Esophagus squamous epithelium (tissue), 5 donors: ENCODE measurements around the gene PON2. TPM values are rescaled to one million over a fixed set of nuclear protein-coding genes. Genes with fewer than 3 reads are reported as not detected.
A peak's percentile ranks its signal among the peaks of the same experiment; 100 is the strongest.

Experiments used
- DNase-seq: peaks from one replicate; lab custom pipeline; 2025; lab: John Stamatoyannopoulos, UW
- H3K27ac ChIP-seq, 4 donors: fragments of 200-600 bp; sonication (generic); one replicate each; pipeline ENCODE4 v1.5.1; 2016 to 2019; ENCODE audit warnings: mild to moderate bottlenecking in 1 of 4
- H3K27me3 ChIP-seq, 4 donors: fragments of 200-600 bp; sonication (generic); 1 replicate in 3 of 4; 2 replicates in 1 of 4; pipeline versions ENCODE4 v1.5.1 to v1.6.0; 2017 to 2021; ENCODE audit warnings: antibody characterized with exemption in 1 of 4
- H3K36me3 ChIP-seq, 3 donors: fragments of 200-600 bp; sonication (generic); one replicate each; pipeline ENCODE4 v1.5.1; 2016 to 2019
- H3K4me1 ChIP-seq, 3 donors: fragments of 200-600 bp; sonication (generic); one replicate each; pipeline ENCODE4 v1.5.1; 2017 to 2019
- H3K4me3 ChIP-seq, 4 donors: fragments of 200-600 bp; sonication (generic); 1 replicate in 3 of 4; 2 replicates in 1 of 4; pipeline ENCODE4 v1.5.1; 2016 to 2019; ENCODE audit warnings: mild to moderate bottlenecking in 2 of 4, moderate library complexity in 1 of 4
- H3K9me3 ChIP-seq, 3 donors: fragments of 200-600 bp; sonication (generic); one replicate each; pipeline ENCODE4 v1.5.1; 2016 to 2019
- POLR2A ChIP-seq, 4 donors: fragments of 450-650 bp; IDR thresholded peaks; one replicate each; pipeline ENCODE4 v1.6.1; 2017; ENCODE audit warnings: antibody characterized with exemption in 4 of 4, mild to moderate bottlenecking in 4 of 4, moderate library complexity in 3 of 4
- WGBS, 2 donors: methylation state at CpG; one replicate each; pipeline ENCODE4 v1.1.5; 2018; 5-methylcytosine and 5-hydroxymethylcytosine counted together
- intact Hi-C: fragments of 100-400 bp; cut with DNase I; formaldehyde crosslinking; loops from one replicate; pipeline ENCODE4 v1.15.0; 2022
- total RNA-seq, 4 donors: library from RNA; depleted of rRNA; stranded (reverse); fragments of >200 nt; gene quantifications; one replicate each; pipeline ENCODE4 v1.1.0, GENCODE V29; 2016
- TF ChIP-seq, protein P1 (sequence below), 6 experiments: fragments of 450-650 bp in 4 of 6; fragments of 200-600 bp in 2 of 6; sonication (generic) in 2 of 6; IDR thresholded peaks; one replicate each; pipeline ENCODE4 v1.5.1; 2016 to 2019; ENCODE audit warnings: antibody characterized with exemption in 6 of 6, mild to moderate bottlenecking in 4 of 6, moderate library complexity in 4 of 6
- donor health status: DM: yes; HTN: yes; CAD: no.

The PON2 gene
- 10 to 100 TPM; 28.0 to 70.9 (median 52.3) TPM for total RNA-seq

DNA sequence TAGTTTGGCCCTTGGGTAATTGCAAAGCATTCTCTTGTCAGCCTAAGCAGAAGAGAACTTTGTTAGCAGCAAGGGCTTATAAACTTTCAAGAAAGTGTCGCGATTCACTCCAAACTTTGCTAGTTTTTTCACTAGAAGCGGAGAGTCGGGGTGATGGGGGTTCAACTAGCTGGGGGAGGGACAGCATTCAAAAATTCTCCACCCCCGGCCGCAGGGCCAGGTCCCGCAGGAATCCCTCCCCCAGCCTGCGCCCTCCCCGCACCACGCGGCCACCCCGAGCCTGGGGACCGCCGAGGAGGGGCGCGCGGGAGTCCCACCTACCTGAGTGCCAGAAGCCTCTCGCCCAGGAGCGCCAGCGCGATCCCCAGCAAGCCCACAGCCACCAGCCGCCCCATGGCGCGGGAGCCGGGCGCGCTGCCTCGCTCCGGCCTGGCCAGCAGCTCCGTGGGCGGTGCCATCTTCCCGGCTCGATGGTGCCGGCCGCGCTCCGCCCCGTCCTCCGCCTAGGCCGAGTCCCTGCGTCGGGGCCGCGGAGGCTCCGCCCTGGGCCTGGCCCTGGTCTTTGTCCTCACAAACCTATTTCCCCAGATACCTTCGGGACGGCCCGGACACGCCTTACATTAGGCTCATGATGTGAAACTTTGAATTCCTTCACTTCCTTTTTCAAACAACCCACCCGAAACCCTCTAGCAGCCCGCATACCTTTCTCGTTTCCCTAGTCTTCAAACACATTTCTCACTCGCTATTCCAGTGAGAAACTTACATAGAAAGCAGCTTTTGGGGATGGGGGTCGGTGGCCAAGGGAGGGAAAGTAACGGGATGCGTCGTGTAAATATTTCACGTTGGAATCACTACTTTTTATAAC is at the start of gene PON2:
Gene PON2, minus strand, starts transcription at position 472 of the 865 bp plus-strand sequence. Its CDS starts 77 bp downstream, at position 395.
- no peak for DNase-seq
- TF ChIP-seq POLR2A (IDR thresholded peaks at IDR 0.05) = peak in 2 of 4 donors; percentile 39 to 63
- TF ChIP-seq, protein P1, sequence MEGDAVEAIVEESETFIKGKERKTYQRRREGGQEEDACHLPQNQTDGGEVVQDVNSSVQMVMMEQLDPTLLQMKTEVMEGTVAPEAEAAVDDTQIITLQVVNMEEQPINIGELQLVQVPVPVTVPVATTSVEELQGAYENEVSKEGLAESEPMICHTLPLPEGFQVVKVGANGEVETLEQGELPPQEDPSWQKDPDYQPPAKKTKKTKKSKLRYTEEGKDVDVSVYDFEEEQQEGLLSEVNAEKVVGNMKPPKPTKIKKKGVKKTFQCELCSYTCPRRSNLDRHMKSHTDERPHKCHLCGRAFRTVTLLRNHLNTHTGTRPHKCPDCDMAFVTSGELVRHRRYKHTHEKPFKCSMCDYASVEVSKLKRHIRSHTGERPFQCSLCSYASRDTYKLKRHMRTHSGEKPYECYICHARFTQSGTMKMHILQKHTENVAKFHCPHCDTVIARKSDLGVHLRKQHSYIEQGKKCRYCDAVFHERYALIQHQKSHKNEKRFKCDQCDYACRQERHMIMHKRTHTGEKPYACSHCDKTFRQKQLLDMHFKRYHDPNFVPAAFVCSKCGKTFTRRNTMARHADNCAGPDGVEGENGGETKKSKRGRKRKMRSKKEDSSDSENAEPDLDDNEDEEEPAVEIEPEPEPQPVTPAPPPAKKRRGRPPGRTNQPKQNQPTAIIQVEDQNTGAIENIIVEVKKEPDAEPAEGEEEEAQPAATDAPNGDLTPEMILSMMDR (IDR thresholded peaks at IDR 0.05) = peak in 1 of 6 experiments; percentile 1
- Histone ChIP-seq H3K4me1 (peaks cover 3 to 28% (median 4%) of the 10 kb centered on the region in 3 donors), H3K27me3 (no peaks in the 10 kb centered on the region), H3K9me3 (no peaks in the 10 kb centered on the region), H3K36me3 (no peaks in the 10 kb centered on the region), H3K27ac (peak within 1 kb of the TSS; percentile 81 to 94 (median 89)), H3K4me3 (peak within 1 kb of the TSS; percentile 50 to 82 (median 69))
- WGBS, 2 donors = 0 to 3% methylated on average over 22 to 28 of the region's 58 CpGs
- intact Hi-C loops = no loop called here

DNA sequence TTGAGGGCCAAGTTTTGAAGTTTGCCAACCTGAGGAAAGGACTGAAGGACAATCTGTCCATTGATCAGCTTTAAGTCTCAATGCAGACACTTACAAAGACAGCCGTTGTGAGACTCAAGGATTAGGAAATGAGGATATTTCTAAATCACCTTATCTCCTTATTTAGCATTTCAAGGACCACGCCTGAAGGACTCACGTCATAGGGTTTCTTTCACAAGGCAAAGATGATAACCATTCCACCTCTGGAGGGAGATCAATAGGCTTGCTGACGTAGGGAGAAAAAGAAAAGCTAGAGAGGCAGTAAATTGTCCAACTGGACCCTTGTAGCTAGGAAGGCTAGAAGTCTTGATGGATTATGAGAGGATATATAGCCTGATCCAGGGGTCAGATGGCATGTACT is 47.6 kb upstream of the PON2 start:
- H3K36me3 ChIP-seq = no peaks in the 10 kb centered on the region
- TF ChIP-seq, protein P1 (IDR thresholded peaks at IDR 0.05) = no peak
- TF ChIP-seq POLR2A (IDR thresholded peaks at IDR 0.05) = no peak
- no peaks in the 10 kb centered on the region for H3K9me3 ChIP-seq
- no peak overlapping the region for H3K4me3 ChIP-seq
- no peak for DNase-seq
- peaks cover 0 to 8% (median 0%) of the 10 kb centered on the region in 3 donors for H3K4me1 ChIP-seq
- peaks cover 0 to 35% (median 0%) of the 10 kb centered on the region in 4 donors for H3K27me3 ChIP-seq
- intact Hi-C loops = no loop called here
- no peak overlapping the region for H3K27ac ChIP-seq
- WGBS, 2 donors = 81 to 87% methylated on average over 4 of the region's 4 CpGs

DNA sequence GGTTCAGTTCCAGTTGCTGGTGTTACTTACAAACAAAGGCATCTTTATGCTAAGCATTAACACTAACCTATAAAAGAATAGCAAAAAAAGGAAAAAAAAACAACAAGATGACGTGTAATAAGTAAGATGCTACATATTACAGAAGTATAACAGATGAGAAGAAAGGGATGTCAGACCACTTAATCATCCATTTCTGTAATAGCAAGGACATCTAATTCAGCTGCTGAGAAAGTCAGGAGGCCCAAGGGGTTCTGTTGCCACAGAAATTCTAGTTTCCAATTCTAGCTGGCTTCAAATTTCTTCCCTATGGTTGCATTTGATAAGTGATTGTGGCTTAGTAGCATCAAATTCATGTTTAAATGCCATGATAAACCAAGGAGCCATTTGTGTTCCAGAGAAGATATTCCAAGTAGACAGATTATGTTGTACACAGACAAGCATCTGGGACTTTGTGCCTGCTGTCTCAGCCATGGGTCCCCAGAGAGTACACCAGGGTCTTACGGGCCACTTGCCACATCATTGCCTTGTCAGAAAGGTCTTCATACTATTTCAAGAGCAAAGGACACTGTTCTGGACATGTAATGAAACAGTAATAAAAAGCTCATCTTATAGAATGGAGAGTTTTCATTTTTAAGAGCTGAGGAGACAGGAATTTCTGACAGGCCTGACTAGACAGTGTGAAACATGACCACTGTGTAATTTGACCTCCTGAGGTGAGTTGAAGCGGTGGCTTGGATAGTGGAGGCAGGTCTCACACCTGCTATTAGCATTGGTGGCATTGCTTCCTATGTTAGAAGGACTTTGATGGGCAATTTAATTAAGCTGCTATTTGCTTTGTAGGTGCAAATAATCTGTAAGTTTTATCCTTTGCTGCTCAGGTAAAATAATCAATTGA is 46.7 kb upstream of the PON2 start:
- DNase-seq = no peak
- no peak overlapping the region for H3K4me3 ChIP-seq
- no peak overlapping the region for H3K27ac ChIP-seq
- TF ChIP-seq POLR2A (IDR thresholded peaks at IDR 0.05) = no peak
- TF ChIP-seq, protein P1 (IDR thresholded peaks at IDR 0.05) = no peak
- intact Hi-C loops = no loop called here
- peaks cover 0 to 35% (median 0%) of the 10 kb centered on the region in 4 donors for H3K27me3 ChIP-seq
- WGBS, 2 donors = 90 to 92% methylated on average over 3 of the region's 3 CpGs
- H3K36me3 ChIP-seq = no peaks in the 10 kb centered on the region
- peaks cover 0 to 8% (median 0%) of the 10 kb centered on the region in 3 donors for H3K4me1 ChIP-seq
- no peaks in the 10 kb centered on the region for H3K9me3 ChIP-seq

DNA sequence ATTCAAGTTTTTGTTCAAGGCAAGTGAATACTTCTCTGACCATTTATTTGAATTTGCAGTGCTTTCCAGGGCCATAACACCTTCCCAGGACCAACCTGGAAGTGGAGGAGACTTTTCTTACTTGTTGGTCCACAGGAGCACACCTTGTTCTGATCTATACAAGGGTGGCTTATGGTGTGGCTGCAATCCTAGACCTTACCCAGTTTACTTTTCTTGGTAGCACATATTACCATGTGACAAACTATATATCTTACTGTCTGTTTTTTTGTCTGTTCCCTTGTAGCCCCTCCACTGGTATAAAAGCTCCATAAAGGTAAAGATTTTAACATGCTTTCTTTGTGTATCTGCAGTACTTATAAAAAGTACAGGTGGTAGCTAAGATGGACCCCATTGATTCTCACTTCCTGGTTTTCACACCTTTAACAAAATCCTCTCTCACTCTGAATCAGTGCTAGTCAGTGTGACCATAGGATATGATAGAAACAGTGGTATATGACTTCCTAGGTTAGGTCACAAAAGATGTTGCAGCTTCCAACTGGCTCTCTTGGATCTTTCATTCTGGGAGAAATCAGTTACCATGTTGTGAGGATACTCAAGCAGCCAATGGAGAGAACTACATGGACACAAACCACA is 45.3 kb upstream of the PON2 start:
- no peak for DNase-seq
- Histone ChIP-seq H3K27ac (no peak overlapping the region), H3K36me3 (no peaks in the 10 kb centered on the region), H3K27me3 (peaks cover 0 to 33% (median 0%) of the 10 kb centered on the region in 4 donors), H3K4me1 (peaks cover 0 to 8% (median 0%) of the 10 kb centered on the region in 3 donors), H3K9me3 (no peaks in the 10 kb centered on the region), H3K4me3 (no peak overlapping the region)
- intact Hi-C loops = no loop called here
- no peak for TF ChIP-seq POLR2A (IDR thresholded peaks at IDR 0.05)
- TF ChIP-seq, protein P1 (IDR thresholded peaks at IDR 0.05) = no peak
